WTC11 (cell line): ENCODE results near the gene SHQ1. TPM values are rescaled to one million over a fixed set of nuclear protein-coding genes. Genes with fewer than 3 reads are reported as not detected.
A peak's percentile ranks its signal among the peaks of the same experiment; 100 is the strongest.

ENCODE experiments used
- ATAC-seq: fragments of 200-7000 bp; cut with Tn5 transposase; 2 replicates; pipeline ENCODE4 v1.10.0; 2021; ENCODE audit warnings: mild to moderate bottlenecking, moderate library complexity
- CTCF ChIA-PET: fragments of 300-600 bp; sonication (Branson Sonifier 250); formaldehyde crosslinking; loops from one replicate; lab custom pipeline; 2021; ENCODE audit warnings: antibody characterized with exemption; lab: Charles Lee
- POLR2A ChIA-PET: fragments of 350-600 bp; sonication (Branson Sonifier 250); formaldehyde crosslinking; loops from one replicate; lab custom pipeline; 2021; ENCODE audit warnings: antibody characterized with exemption; lab: Charles Lee
- DNase-seq: peaks from one replicate; pipeline ENCODE4 v3.0.0; 2021; ENCODE audit warnings: low spot score
- H3K27ac Mint-ChIP-seq: 2 replicates; pipeline ENCODE4 v1.8.0; 2021; ENCODE audit warnings: mixed read lengths
- H3K27me3 Mint-ChIP-seq: 2 replicates; pipeline ENCODE4 v1.8.0; 2021; ENCODE audit warnings: low read depth, mild to moderate bottlenecking, moderate library complexity, mixed read lengths
- H3K36me3 Mint-ChIP-seq: 2 replicates; pipeline ENCODE4 v1.8.0; 2021; ENCODE audit warnings: mixed read lengths
- H3K4me1 Mint-ChIP-seq: 2 replicates; pipeline ENCODE4 v1.8.0; 2022; ENCODE audit warnings: mixed read lengths
- H3K4me3 Mint-ChIP-seq: 2 replicates; pipeline ENCODE4 v1.8.0; 2021; ENCODE audit warnings: mild to moderate bottlenecking, moderate library complexity, mixed read lengths
- H3K9me3 Mint-ChIP-seq: 2 replicates; pipeline ENCODE4 v1.8.0; 2021; ENCODE audit warnings: mixed read lengths
- CREB1 ChIP-seq: sonication (generic); formaldehyde crosslinking; IDR thresholded peaks from 2 replicates; pipeline ENCODE4 v1.8.0; 2023; ENCODE audit warnings: mild to moderate bottlenecking, missing genetic modification reagents
- FOXJ3 ChIP-seq: sonication (generic); formaldehyde crosslinking; IDR thresholded peaks from 2 replicates; pipeline ENCODE4 v1.9.0; 2021; ENCODE audit warnings: missing genetic modification reagents, mild to moderate bottlenecking, borderline replicate concordance
- GABPB1 ChIP-seq: sonication (generic); formaldehyde crosslinking; IDR thresholded peaks from 2 replicates; pipeline ENCODE4 v1.8.1; 2023; ENCODE audit warnings: mild to moderate bottlenecking, missing genetic modification reagents
- KAT7 ChIP-seq: sonication (generic); formaldehyde crosslinking; IDR thresholded peaks from 2 replicates; pipeline ENCODE4 v1.8.1; 2023; ENCODE audit warnings: missing genetic modification reagents, mild to moderate bottlenecking, borderline replicate concordance
- MYBL2 ChIP-seq: sonication (generic); formaldehyde crosslinking; IDR thresholded peaks from 2 replicates; pipeline ENCODE4 v1.8.1; 2023; ENCODE audit warnings: mild to moderate bottlenecking, moderate library complexity, missing genetic modification reagents
- NR2C2 ChIP-seq: sonication (generic); formaldehyde crosslinking; IDR thresholded peaks from 2 replicates; pipeline ENCODE4 v1.8.0; 2022; ENCODE audit warnings: mild to moderate bottlenecking, missing genetic modification reagents
- SOX15 ChIP-seq: fragments of 250-450 bp; sonication (Bioruptor Pico); IDR thresholded peaks from 2 replicates; pipeline ENCODE4 v1.9.0; 2021; ENCODE audit warnings: mild to moderate bottlenecking
- TCF7 ChIP-seq: sonication (generic); formaldehyde crosslinking; IDR thresholded peaks from 2 replicates; pipeline ENCODE4 v1.8.0; 2022; ENCODE audit warnings: mild to moderate bottlenecking, low read depth, missing genetic modification reagents, moderate library complexity
- TP53 ChIP-seq: sonication (generic); formaldehyde crosslinking; IDR thresholded peaks from 2 replicates; pipeline ENCODE4 v1.8.1; 2023; ENCODE audit warnings: mild to moderate bottlenecking, missing genetic modification reagents
- ZNF138 ChIP-seq: sonication (generic); formaldehyde crosslinking; conservative IDR thresholded peaks from 2 replicates; pipeline ENCODE4 v1.8.1; 2022; ENCODE audit warnings: mild to moderate bottlenecking, moderate library complexity, missing genetic modification reagents
- ZNF416 ChIP-seq: fragments of 250-450 bp; sonication (Bioruptor Pico); IDR thresholded peaks from 2 replicates; pipeline ENCODE4 v1.9.0; 2021; ENCODE audit warnings: mild to moderate bottlenecking, inconsistent platforms
- total RNA-seq: library from RNA; stranded (reverse); gene quantifications from 3 replicates; pipeline ENCODE4 v1.2.3, GENCODE V29; 2021
- TF ChIP-seq, protein P1 (sequence below): fragments of 200-600 bp; IDR thresholded peaks from 2 replicates; pipeline ENCODE4 v1.8.0; 2022; ENCODE audit warnings: antibody characterized with exemption
- TF ChIP-seq, protein P2 (sequence below): sonication (generic); formaldehyde crosslinking; IDR thresholded peaks from 2 replicates; pipeline ENCODE4 v1.8.0; 2022; ENCODE audit warnings: mild to moderate bottlenecking, missing genetic modification reagents
- TF ChIP-seq, protein P3 (sequence below): sonication (generic); formaldehyde crosslinking; IDR thresholded peaks from 2 replicates; pipeline ENCODE4 v1.8.0; 2022; ENCODE audit warnings: mild to moderate bottlenecking, missing genetic modification reagents
- TF ChIP-seq, protein P4 (sequence below): sonication (generic); formaldehyde crosslinking; IDR thresholded peaks from 2 replicates; pipeline ENCODE4 v1.8.1; 2023; ENCODE audit warnings: mild to moderate bottlenecking, moderate library complexity, missing genetic modification reagents
- TF ChIP-seq, protein P5 (sequence below): sonication (generic); formaldehyde crosslinking; IDR thresholded peaks from 2 replicates; pipeline ENCODE4 v1.8.1; 2023; ENCODE audit warnings: mild to moderate bottlenecking, missing genetic modification reagents
- TF ChIP-seq, protein P6 (sequence below): sonication (generic); formaldehyde crosslinking; IDR thresholded peaks from 2 replicates; pipeline ENCODE4 v1.8.1; 2022; ENCODE audit warnings: low read depth, mild to moderate bottlenecking, moderate library complexity, missing genetic modification reagents, borderline replicate concordance
- TF ChIP-seq, protein P7 (sequence below): sonication (generic); formaldehyde crosslinking; IDR thresholded peaks from 2 replicates; pipeline ENCODE4 v1.8.1; 2023; ENCODE audit warnings: mild to moderate bottlenecking, missing genetic modification reagents, moderate library complexity
- TF ChIP-seq, protein P8 (sequence below): fragments of 250-450 bp; sonication (Bioruptor Pico); IDR thresholded peaks from 2 replicates; pipeline ENCODE4 v1.9.0; 2021; ENCODE audit warnings: moderate library complexity, mild to moderate bottlenecking, inconsistent platforms, borderline replicate concordance

SHQ1 gene
- total RNA-seq, 1 experiment from 2014 or later, result 29.1 TPM

DNA sequence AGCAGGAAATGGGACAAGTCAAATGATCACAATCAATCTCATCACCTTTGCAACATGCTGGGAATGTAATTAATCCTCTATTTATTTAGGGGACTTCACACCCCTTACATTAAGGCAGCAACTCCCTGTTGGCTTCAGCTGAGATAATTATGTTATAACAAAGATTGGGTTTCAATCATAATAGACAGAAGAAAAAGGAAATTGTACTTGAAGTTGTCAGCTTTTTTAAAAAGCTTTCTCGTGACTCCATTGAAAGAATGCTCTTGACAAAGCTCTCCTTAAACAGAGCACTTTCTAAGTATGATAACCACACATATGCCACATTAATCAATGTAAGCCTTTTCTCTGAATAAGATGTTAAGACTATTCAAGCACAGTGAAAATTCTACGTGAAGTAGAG, 65.7 kb downstream of the SHQ1 start:
- H3K36me3 Mint-ChIP-seq, result peaks cover 2% of the 10 kb centered on the region; the same call in 1 of the 2 replicates
- ChIA-PET POLR2A (interaction anchor here (0.5 to 1.2 kb wide), 2 partner anchors 40 to 80 kb away, joined by 3 read pairs; no protein-coding TSS in a partner anchor), CTCF (interaction anchor here (0.5 kb wide), 1 partner anchor 464 kb away, joined by 5 read pairs; no protein-coding TSS in a partner anchor)
- DNase-seq (no peak), ATAC-seq (no peak)
- no peaks in the 10 kb centered on the region for H3K9me3 Mint-ChIP-seq
- TF ChIP-seq KAT7 (CRISPR knock-in tag), result no peak
- TF ChIP-seq, protein P1, sequence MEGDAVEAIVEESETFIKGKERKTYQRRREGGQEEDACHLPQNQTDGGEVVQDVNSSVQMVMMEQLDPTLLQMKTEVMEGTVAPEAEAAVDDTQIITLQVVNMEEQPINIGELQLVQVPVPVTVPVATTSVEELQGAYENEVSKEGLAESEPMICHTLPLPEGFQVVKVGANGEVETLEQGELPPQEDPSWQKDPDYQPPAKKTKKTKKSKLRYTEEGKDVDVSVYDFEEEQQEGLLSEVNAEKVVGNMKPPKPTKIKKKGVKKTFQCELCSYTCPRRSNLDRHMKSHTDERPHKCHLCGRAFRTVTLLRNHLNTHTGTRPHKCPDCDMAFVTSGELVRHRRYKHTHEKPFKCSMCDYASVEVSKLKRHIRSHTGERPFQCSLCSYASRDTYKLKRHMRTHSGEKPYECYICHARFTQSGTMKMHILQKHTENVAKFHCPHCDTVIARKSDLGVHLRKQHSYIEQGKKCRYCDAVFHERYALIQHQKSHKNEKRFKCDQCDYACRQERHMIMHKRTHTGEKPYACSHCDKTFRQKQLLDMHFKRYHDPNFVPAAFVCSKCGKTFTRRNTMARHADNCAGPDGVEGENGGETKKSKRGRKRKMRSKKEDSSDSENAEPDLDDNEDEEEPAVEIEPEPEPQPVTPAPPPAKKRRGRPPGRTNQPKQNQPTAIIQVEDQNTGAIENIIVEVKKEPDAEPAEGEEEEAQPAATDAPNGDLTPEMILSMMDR, result no peak
- TF ChIP-seq, protein P2, sequence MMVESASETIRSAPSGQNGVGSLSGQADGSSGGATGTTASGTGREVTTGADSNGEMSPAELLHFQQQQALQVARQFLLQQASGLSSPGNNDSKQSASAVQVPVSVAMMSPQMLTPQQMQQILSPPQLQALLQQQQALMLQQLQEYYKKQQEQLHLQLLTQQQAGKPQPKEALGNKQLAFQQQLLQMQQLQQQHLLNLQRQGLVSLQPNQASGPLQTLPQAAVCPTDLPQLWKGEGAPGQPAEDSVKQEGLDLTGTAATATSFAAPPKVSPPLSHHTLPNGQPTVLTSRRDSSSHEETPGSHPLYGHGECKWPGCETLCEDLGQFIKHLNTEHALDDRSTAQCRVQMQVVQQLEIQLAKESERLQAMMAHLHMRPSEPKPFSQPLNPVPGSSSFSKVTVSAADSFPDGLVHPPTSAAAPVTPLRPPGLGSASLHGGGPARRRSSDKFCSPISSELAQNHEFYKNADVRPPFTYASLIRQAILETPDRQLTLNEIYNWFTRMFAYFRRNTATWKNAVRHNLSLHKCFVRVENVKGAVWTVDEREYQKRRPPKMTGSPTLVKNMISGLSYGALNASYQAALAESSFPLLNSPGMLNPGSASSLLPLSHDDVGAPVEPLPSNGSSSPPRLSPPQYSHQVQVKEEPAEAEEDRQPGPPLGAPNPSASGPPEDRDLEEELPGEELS, result no peak
- no peak for TF ChIP-seq TCF7 (CRISPR knock-in tag)
- TF ChIP-seq, protein P3, sequence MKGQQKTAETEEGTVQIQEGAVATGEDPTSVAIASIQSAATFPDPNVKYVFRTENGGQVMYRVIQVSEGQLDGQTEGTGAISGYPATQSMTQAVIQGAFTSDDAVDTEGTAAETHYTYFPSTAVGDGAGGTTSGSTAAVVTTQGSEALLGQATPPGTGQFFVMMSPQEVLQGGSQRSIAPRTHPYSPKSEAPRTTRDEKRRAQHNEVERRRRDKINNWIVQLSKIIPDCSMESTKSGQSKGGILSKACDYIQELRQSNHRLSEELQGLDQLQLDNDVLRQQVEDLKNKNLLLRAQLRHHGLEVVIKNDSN (CRISPR knock-in tag), result no peak
- no peak for TF ChIP-seq MYBL2
- TF ChIP-seq, protein P4, sequence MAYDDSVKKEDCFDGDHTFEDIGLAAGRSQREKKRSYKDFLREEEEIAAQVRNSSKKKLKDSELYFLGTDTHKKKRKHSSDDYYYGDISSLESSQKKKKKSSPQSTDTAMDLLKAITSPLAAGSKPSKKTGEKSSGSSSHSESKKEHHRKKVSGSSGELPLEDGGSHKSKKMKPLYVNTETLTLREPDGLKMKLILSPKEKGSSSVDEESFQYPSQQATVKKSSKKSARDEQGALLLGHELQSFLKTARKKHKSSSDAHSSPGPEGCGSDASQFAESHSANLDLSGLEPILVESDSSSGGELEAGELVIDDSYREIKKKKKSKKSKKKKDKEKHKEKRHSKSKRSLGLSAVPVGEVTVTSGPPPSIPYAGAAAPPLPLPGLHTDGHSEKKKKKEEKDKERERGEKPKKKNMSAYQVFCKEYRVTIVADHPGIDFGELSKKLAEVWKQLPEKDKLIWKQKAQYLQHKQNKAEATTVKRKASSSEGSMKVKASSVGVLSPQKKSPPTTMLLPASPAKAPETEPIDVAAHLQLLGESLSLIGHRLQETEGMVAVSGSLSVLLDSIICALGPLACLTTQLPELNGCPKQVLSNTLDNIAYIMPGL, result no peak
- TF ChIP-seq ZNF138 (CRISPR knock-in tag), result no peak
- TF ChIP-seq GABPB1 (CRISPR knock-in tag), result no peak
- no peak for TF ChIP-seq SOX15 (CRISPR knock-in tag)
- no peak for TF ChIP-seq CREB1 (CRISPR knock-in tag)
- no peak for TF ChIP-seq ZNF416 (CRISPR knock-in tag)
- TF ChIP-seq, protein P5, sequence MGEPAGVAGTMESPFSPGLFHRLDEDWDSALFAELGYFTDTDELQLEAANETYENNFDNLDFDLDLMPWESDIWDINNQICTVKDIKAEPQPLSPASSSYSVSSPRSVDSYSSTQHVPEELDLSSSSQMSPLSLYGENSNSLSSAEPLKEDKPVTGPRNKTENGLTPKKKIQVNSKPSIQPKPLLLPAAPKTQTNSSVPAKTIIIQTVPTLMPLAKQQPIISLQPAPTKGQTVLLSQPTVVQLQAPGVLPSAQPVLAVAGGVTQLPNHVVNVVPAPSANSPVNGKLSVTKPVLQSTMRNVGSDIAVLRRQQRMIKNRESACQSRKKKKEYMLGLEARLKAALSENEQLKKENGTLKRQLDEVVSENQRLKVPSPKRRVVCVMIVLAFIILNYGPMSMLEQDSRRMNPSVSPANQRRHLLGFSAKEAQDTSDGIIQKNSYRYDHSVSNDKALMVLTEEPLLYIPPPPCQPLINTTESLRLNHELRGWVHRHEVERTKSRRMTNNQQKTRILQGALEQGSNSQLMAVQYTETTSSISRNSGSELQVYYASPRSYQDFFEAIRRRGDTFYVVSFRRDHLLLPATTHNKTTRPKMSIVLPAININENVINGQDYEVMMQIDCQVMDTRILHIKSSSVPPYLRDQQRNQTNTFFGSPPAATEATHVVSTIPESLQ (CRISPR knock-in tag), result no peak
- TF ChIP-seq, protein P6, sequence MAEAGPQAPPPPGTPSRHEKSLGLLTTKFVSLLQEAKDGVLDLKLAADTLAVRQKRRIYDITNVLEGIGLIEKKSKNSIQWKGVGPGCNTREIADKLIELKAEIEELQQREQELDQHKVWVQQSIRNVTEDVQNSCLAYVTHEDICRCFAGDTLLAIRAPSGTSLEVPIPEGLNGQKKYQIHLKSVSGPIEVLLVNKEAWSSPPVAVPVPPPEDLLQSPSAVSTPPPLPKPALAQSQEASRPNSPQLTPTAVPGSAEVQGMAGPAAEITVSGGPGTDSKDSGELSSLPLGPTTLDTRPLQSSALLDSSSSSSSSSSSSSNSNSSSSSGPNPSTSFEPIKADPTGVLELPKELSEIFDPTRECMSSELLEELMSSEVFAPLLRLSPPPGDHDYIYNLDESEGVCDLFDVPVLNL (CRISPR knock-in tag), result no peak
- no peak overlapping the region for H3K27ac Mint-ChIP-seq
- peaks cover 10% of the 10 kb centered on the region for H3K4me1 Mint-ChIP-seq
- H3K4me3 Mint-ChIP-seq, result no peak overlapping the region
- H3K27me3 Mint-ChIP-seq, result no peaks in the 10 kb centered on the region

DNA sequence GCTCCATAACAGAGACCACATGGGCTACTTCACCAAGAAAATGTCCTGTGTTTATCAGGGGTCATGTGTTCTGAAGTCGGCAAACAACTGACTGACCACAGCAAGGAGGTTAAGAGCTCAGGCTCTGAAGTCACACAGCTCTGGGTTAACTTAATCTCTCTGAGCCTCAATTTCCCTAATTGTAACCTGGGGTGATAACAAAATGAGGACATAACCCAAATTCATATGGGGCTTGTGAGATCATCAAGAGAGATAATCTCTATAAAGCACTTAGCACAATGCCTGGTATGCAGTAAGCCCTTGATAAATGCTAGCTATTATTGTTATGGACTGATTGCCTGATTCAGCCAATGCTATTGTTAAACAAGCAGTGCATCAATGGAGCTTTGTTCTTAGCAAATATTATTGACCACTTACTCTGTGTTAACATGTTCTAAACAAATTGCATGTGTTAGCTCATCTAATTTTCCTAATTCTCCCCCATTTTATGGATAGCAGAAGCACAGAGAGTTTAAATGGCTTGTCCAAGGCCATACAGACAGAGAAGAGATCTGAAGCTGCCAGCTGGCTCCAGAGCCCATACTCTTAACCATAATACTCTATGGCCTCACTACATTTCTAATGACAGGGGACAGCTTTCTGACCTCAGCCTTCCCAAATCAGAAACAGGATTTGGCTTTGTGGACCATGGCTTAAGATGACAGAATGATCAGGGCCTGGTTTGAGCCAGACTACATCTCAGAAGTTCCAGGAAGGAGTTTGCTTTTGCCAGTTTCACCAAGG, 78.3 kb downstream of the SHQ1 start:
- POLR2A ChIA-PET, result interaction anchor here (0.7 kb wide), 1 partner anchor 103 kb away, joined by 5 read pairs; no protein-coding TSS in a partner anchor
- Mint-ChIP-seq H3K27ac (peak overlapping the region; percentile 0), H3K27me3 (no peaks in the 10 kb centered on the region), H3K36me3 (no peaks in the 10 kb centered on the region), H3K4me3 (no peak overlapping the region), H3K4me1 (peaks cover 46% of the 10 kb centered on the region), H3K9me3 (no peaks in the 10 kb centered on the region)
- DNase-seq (no peak), ATAC-seq (no peak)
- CTCF ChIA-PET, result interaction anchor here (0.7 to 0.8 kb wide), 2 partner anchors 42 to 123 kb away, joined by 3 to 4 read pairs; no protein-coding TSS in a partner anchor
- TF ChIP-seq, protein P3 (CRISPR knock-in tag), result no peak
- TF ChIP-seq FOXJ3 (CRISPR knock-in tag), result no peak
- TF ChIP-seq, protein P7, sequence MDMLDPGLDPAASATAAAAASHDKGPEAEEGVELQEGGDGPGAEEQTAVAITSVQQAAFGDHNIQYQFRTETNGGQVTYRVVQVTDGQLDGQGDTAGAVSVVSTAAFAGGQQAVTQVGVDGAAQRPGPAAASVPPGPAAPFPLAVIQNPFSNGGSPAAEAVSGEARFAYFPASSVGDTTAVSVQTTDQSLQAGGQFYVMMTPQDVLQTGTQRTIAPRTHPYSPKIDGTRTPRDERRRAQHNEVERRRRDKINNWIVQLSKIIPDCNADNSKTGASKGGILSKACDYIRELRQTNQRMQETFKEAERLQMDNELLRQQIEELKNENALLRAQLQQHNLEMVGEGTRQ, result no peak
- no peak for TF ChIP-seq TP53 (CRISPR knock-in tag)
- TF ChIP-seq, protein P8, sequence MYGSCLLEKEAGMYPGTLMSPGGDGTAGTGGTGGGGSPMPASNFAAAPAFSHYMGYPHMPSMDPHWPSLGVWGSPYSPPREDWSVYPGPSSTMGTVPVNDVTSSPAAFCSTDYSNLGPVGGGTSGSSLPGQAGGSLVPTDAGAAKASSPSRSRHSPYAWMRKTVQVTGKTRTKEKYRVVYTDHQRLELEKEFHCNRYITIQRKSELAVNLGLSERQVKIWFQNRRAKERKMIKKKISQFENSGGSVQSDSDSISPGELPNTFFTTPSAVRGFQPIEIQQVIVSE (CRISPR knock-in tag), result no peak
- TF ChIP-seq, protein P6 (CRISPR knock-in tag), result no peak
- TF ChIP-seq NR2C2 (CRISPR knock-in tag), result no peak
